Heart left ventricle (tissue), 16 donors: Measurements from ENCODE around the gene CALCR. TPM values are rescaled to one million over a fixed set of nuclear protein-coding genes. Genes with fewer than 3 reads are reported as not detected.

Experiments
- ATAC-seq, 4 donors: fragments of 200-7000 bp; cut with Tn5 transposase; one replicate each; pipeline ENCODE4 v1.9.1; 2020 to 2022; ENCODE audit warnings: moderate library complexity in 4 of 4, mild to moderate bottlenecking in 3 of 4, moderate number of reproducible peaks in 1 of 4
- DNase-seq, 5 donors: peaks; one replicate each; pipeline ENCODE4 v3.0.0-alpha.2; 2020
- H3K27ac ChIP-seq, 12 donors: fragments of 200-600 bp; sonication (generic) in 4 of 12; one replicate each; pipeline versions ENCODE4 v1.5.0 to v1.8.0; 2016 to 2022; ENCODE audit warnings: mild to moderate bottlenecking in 2 of 12
- H3K27me3 ChIP-seq, 9 donors: fragments of 200-600 bp; sonication (generic) in 2 of 9; one replicate each; pipeline versions ENCODE4 v1.5.1 to v1.8.0; 2016 to 2022; ENCODE audit warnings: mild to moderate bottlenecking in 3 of 9
- H3K36me3 ChIP-seq, 9 donors: fragments of 200-600 bp; sonication (generic) in 2 of 9; one replicate each; pipeline versions ENCODE4 v1.5.0 to v1.8.0; 2018 to 2022; ENCODE audit warnings: mild to moderate bottlenecking in 2 of 9
- H3K4me1 ChIP-seq, 12 donors: fragments of 200-600 bp; sonication (generic) in 4 of 12; one replicate each; pipeline versions ENCODE4 v1.5.0 to v1.8.0; 2016 to 2022; ENCODE audit warnings: mild to moderate bottlenecking in 3 of 12
- H3K4me3 ChIP-seq, 12 donors: fragments of 200-600 bp; sonication (generic) in 4 of 12; one replicate each; pipeline versions ENCODE4 v1.5.0 to v1.8.0; 2017 to 2022; ENCODE audit warnings: mild to moderate bottlenecking in 9 of 12, moderate library complexity in 4 of 12
- H3K9me3 ChIP-seq, 12 donors: fragments of 200-600 bp; sonication (generic) in 4 of 12; one replicate each; pipeline versions ENCODE4 v1.5.0 to v1.8.0; 2016 to 2022; ENCODE audit warnings: mild to moderate bottlenecking in 1 of 12
- POLR2A ChIP-seq, 2 donors: fragments of 450-650 bp; IDR thresholded peaks; one replicate each; pipeline ENCODE4 v1.6.1; 2017; ENCODE audit warnings: antibody characterized with exemption in 2 of 2, mild to moderate bottlenecking in 2 of 2, moderate library complexity in 2 of 2
- WGBS, 4 donors: extraction: QIAGEN DNeasy Blood & Tissue Kit in 2 of 4; methylation state at CpG; one replicate each; pipeline versions ENCODE4 v1.1.5 to v1.1.7; 2013 to 2018; 5-methylcytosine and 5-hydroxymethylcytosine counted together
- intact Hi-C, 10 donors: fragments of 100-400 bp; cut with DNase I; formaldehyde crosslinking; loops; one replicate each; pipeline versions ENCODE4 v1.11.1 to v1.14.2; 2022
- long read RNA-seq, 3 donors: library from polyadenylated mRNA; unstranded; transcript quantifications; one replicate each; pipeline ENCODE4 v2.0.0, GENCODE V29; 2020 to 2021
- polyA plus RNA-seq, 2 donors: library from polyadenylated mRNA; stranded (reverse); fragments of 200-250 nt; gene quantifications; one replicate each; pipeline ENCODE4 v1.2.3, GENCODE V29; 2013
- total RNA-seq, 9 donors: library from RNA; depleted of rRNA in 2 of 9; stranded (reverse); fragments of >200 nt in 2 of 9; fragmentation: NEBNext Ultra II Directional in 3 of 9; extraction: Animal tissue kit (Norgen Biotek cat#: 25700) in 3 of 9; gene quantifications; one replicate each; pipeline versions ENCODE4 v1.1.0 to v1.2.4, GENCODE V29; 2016 to 2023
- TF ChIP-seq, protein P1 (sequence below), 12 donors: fragments of 200-600 bp; sonication (generic) in 4 of 12; IDR thresholded peaks; one replicate each; pipeline versions ENCODE4 v1.5.0 to v1.8.0; 2018 to 2022; ENCODE audit warnings: antibody characterized with exemption in 12 of 12, mild to moderate bottlenecking in 5 of 12
- donor health status: ischemic (EF 13 %, LVEDD 7.1; RV severe dilation, severe dysfunction).
- donor health status: healthy with polysubstance abuse.
- donor health status: DM: no; HTN: yes; CAD: no.
- donor health status: DM: no; HTN: no; CAD: no.
- donor health status: ischemic (EF 25% LVEDD 6.9; RV normal size, moderate dysfunction).
- donor health status: ischemic (EF 25% LVEDD 5.7; RV mildly dilated, moderate dysfunction).
- donor health status: healthy.
- donor health status: DM: yes; HTN: yes; CAD: no.
- donor health status: ischemic (EF 35%, LVEDD 5.7; RV mildly dilated, moderate dysfunction).
- donor health status: nonischemic (EF 11% LVEDD 7.7; RV severe dilation, severe dysfunction).
- donor health status: DM: yes; HTN: yes; CAD: no.
- donor health status: PGD.
- donor health status: ischemic (EF 29% LVEDD 5.4; RV normal size, mild dysfunction).
- donor health status: nonischemic (EF 23%, LVEDD 6.1; RV moderate dilation, normal function).

Gene CALCR
- total RNA-seq (under 1 TPM in 2 of 9 donors, not detected in 7; 0.17 to 0.18 TPM), polyA plus RNA-seq (not detected)
- long read RNA-seq, donor 1, result 0 reads
- long read RNA-seq, donor 2, result 0 reads
- long read RNA-seq, donor 3, result 0 reads

DNA sequence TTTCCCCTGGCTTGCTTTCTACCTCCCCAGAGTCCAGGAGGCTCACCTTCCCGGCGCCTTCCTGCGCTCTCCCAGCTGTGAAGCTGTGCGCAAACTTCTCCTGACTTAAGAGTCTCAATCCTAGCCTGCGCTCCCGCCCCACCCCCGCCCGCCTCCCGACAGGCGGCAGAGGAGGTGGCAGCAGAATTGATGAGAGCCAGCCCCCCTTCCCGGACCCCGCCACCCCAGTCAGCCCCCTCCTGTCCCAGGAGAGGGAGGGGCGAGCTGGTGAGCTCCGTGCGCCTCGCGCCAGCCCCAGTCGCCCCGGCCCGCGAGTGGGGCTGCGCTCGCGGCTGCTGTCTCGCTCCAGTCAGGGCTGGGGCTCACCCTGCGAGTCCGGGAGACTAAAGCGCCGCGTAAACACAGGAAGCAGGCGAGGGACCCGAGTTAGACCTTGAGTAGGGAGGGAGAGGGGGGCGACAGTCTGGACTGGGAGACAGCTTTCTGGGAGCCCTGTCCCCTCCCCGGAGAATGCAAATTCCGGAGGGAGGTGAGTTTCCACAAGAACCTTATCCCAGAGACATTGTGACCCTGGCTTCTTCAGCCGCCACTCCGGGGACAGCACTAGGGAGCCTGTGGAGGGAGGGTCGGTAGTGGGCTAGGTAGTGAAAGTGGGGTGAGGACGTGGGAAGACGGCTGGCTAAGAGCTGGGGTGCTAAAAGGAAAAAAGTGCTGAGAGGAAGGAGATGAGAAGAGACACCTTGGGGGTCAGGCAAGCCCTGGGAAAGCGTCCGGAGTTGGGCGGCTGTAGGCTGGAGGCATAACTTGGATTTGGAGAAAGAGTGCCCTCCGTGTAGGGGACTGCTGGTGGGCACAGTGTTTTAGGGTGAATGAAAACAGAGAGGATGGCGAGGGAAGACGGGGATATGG lies at the start of gene CALCR:
Gene CALCR (minus strand): TSS at position 79 of the 909 bp plus-strand sequence. CDS start 87,743 bp downstream, outside the sequence.
- Histone ChIP-seq H3K4me1 (peaks cover 0 to 6% (median 0%) of the 10 kb centered on the region in 12 donors), H3K9me3 (no peaks in the 10 kb centered on the region), H3K36me3 (no peaks in the 10 kb centered on the region), H3K4me3 (peak within 1 kb of the TSS in 7 of 12 donors; percentile 4 to 18 (median 12)), H3K27ac (no peak within 1 kb of the TSS), H3K27me3 (peaks cover 0 to 47% (median 23%) of the 10 kb centered on the region in 9 donors)
- no peak for ATAC-seq
- TF ChIP-seq, protein P1, sequence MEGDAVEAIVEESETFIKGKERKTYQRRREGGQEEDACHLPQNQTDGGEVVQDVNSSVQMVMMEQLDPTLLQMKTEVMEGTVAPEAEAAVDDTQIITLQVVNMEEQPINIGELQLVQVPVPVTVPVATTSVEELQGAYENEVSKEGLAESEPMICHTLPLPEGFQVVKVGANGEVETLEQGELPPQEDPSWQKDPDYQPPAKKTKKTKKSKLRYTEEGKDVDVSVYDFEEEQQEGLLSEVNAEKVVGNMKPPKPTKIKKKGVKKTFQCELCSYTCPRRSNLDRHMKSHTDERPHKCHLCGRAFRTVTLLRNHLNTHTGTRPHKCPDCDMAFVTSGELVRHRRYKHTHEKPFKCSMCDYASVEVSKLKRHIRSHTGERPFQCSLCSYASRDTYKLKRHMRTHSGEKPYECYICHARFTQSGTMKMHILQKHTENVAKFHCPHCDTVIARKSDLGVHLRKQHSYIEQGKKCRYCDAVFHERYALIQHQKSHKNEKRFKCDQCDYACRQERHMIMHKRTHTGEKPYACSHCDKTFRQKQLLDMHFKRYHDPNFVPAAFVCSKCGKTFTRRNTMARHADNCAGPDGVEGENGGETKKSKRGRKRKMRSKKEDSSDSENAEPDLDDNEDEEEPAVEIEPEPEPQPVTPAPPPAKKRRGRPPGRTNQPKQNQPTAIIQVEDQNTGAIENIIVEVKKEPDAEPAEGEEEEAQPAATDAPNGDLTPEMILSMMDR (IDR thresholded peaks at IDR 0.05), result no peak
- no peak for TF ChIP-seq POLR2A (IDR thresholded peaks at IDR 0.05)
- peak in 1 of 5 donors; percentile 52 for DNase-seq
- WGBS, 4 donors, result 1 to 4% (median 2%) methylated on average over 25 to 46 of the region's 46 CpGs
- intact Hi-C loops, result loop anchor here in 1 of 10 donors (10.0 kb wide), 1 partner anchor 60 kb away; no protein-coding TSS in a partner anchor

DNA sequence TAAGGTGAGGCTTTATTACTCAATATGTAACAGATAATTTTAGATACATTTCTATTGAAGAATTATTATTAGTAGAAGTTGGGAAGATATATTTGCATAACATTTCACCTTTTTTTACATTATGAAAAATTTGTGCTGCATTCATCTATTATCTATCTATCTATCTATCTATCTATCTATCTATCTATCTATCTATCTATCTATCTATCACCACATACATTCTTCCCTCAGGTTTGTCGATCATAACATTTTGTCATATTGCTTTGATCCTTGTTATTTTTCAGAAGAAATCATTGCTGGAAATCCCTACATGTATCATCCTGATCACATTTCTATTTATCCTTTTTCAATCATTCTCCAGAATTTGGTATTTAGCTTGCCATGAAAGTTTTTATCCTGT lies 49.3 kb upstream of the CALCR start:
- TF ChIP-seq, protein P1 (IDR thresholded peaks at IDR 0.05), result no peak
- TF ChIP-seq POLR2A (IDR thresholded peaks at IDR 0.05), result no peak
- DNase-seq, result no peak
- intact Hi-C loops, result loop anchor here in 2 of 10 donors (5.0 to 10.0 kb wide), 2 partner anchors 461 to 598 kb away; no protein-coding TSS in a partner anchor
- Histone ChIP-seq H3K9me3 (no peaks in the 10 kb centered on the region), H3K4me1 (peaks cover 0 to 4% (median 0%) of the 10 kb centered on the region in 12 donors), H3K27ac (no peak overlapping the region), H3K36me3 (no peaks in the 10 kb centered on the region), H3K4me3 (no peak overlapping the region), H3K27me3 (no peaks in the 10 kb centered on the region)
- WGBS, 4 donors, result 86 to 95% (median 93%) methylated on average over 1 of the region's 1 CpG
- no peak for ATAC-seq

DNA sequence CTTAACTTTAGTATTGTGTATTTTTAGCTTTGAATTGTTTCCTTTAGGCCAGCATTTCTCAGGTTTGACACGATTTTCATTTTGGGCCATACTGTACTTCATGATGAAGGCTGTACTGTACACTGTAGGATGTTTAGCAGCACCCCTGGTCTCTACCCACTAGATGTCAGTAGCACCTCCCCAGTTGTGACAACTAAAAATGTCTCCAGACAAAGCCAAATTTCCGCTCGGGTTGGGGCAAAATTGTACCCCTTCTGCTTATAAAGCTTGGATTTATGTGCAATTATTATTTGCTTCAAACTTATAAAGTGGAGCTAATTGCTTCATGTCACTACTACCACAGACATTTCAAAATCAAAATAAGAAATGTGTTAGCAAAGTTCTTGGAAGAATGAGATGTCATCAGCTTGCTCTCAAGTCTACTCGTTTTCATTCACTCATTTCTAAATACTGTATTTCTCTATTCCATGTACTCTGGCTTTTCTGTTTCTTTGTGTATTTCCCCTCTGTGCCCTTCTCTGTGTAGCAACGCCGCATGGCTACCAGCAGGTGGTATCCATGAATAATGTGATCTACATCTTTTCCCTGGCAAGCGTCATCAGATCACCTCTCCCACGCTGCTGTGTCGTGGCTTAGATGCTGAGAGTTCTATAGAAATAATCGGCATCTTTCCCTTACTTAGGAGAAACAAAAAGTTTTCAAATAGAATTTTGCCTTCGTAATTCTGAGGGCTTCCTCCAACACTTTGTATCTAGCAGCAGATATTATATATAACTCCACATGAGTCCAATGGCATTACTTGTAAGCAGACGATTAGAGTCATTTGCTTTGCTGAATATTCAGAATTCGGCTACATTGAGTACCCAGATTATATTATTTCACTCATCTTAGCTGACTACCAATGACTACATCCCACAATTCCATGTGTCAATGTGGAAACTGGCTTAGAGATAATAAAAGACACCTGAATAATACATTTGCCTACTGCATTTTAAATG lies 47.8 kb upstream of the CALCR start:
- Histone ChIP-seq H3K27ac (no peak overlapping the region), H3K9me3 (no peaks in the 10 kb centered on the region), H3K27me3 (no peaks in the 10 kb centered on the region), H3K4me3 (no peak overlapping the region), H3K4me1 (peaks cover 0 to 4% (median 0%) of the 10 kb centered on the region in 12 donors), H3K36me3 (no peaks in the 10 kb centered on the region)
- TF ChIP-seq, protein P1 (IDR thresholded peaks at IDR 0.05), result peak in 7 of 12 donors; percentile 25 to 49 (median 28)
- no peak for TF ChIP-seq POLR2A (IDR thresholded peaks at IDR 0.05)
- 31 to 44% (median 37%) methylated on average over 13 of the region's 13 CpGs for WGBS, 4 donors
- DNase-seq, result peak in 1 of 5 donors; percentile 19
- ATAC-seq, result peak in 3 of 4 donors; percentile 48 to 73 (median 54)
- intact Hi-C loops, result loop anchor here in 2 of 10 donors (5.0 to 10.0 kb wide), 2 partner anchors 462 to 600 kb away; no protein-coding TSS in a partner anchor
